Muscle of leg (tissue), 11 donors: ENCODE measurements around the gene TUBA4A. TPM values are rescaled to one million over a fixed set of nuclear protein-coding genes. Genes with fewer than 3 reads are reported as not detected.

Experiments
- DNase-seq: peaks from one replicate; pipeline ENCODE4 v3.0.0; 2013
- H3K27ac ChIP-seq: one replicate; pipeline ENCODE4 v1.5.1; 2013; ENCODE audit warnings: mild to moderate bottlenecking, low read length, control low read depth
- H3K27me3 ChIP-seq: one replicate; pipeline ENCODE4 v1.6.1; 2013; ENCODE audit warnings: low read length; ENCODE audit not compliant: control insufficient read depth, insufficient read depth
- H3K36me3 ChIP-seq: one replicate; pipeline ENCODE4 v1.6.1; 2013; ENCODE audit warnings: low read length; ENCODE audit not compliant: control insufficient read depth, insufficient read depth
- H3K4me1 ChIP-seq: one replicate; pipeline ENCODE4 v1.6.1; 2013; ENCODE audit warnings: low read length; ENCODE audit not compliant: control insufficient read depth, insufficient read depth
- H3K4me3 ChIP-seq: one replicate; pipeline ENCODE4 v1.5.1; 2013; ENCODE audit warnings: low read length, control low read depth
- H3K9me3 ChIP-seq: replicated peaks from 2 replicates; pipeline ENCODE4 v1.6.1; 2013; ENCODE audit warnings: low read depth, low read length; ENCODE audit not compliant: control insufficient read depth
- WGBS: methylation state at CpG from one replicate; pipeline ENCODE4 v1.1.5; 2013; ENCODE audit warnings: missing lambda C conversion rate; ENCODE audit not compliant: insufficient coverage; 5-methylcytosine and 5-hydroxymethylcytosine counted together
- polyA plus RNA-seq, 8 donors: library from polyadenylated mRNA; unstranded; fragments of 120-200 nt; gene quantifications; one replicate each; pipeline versions ENCODE4 v1.2.1 to v1.2.3, GENCODE V29; 2013; ENCODE audit warnings: inconsistent platforms in 1 of 8, low replicate concordance in 1 of 8; ENCODE audit not compliant: insufficient read length in 8 of 8, insufficient read depth in 1 of 8
- total RNA-seq: library from RNA; stranded (reverse); fragments of 120-200 nt; gene quantifications from one replicate; pipeline ENCODE4 v1.2.4, GENCODE V29; 2013

The TUBA4A gene
- total and polyA plus RNA-seq, 9 donors = 36.2 to 160 (median 98.5) TPM

GRCh38 chr2:219215871-219216534 is 37.7 kb downstream of the TUBA4A start:
- DNase-seq = no peak
- H3K4me3 ChIP-seq = no peak overlapping the region
- 90% methylated on average over 21 of the region's 27 CpGs for WGBS
- no peak overlapping the region for H3K27ac ChIP-seq
- H3K27me3 ChIP-seq = no peaks in the 10 kb centered on the region
- peaks cover 38% of the 10 kb centered on the region for H3K4me1 ChIP-seq
- no peaks in the 10 kb centered on the region for H3K9me3 ChIP-seq
- peaks cover 62% of the 10 kb centered on the region for H3K36me3 ChIP-seq

GRCh38 chr2:219214786-219215185 is 38.9 kb downstream of the TUBA4A start:
- H3K4me3 ChIP-seq = no peak overlapping the region
- H3K36me3 ChIP-seq = peaks cover 61% of the 10 kb centered on the region
- 90% methylated on average over 4 of the region's 6 CpGs for WGBS
- no peaks in the 10 kb centered on the region for H3K27me3 ChIP-seq
- no peak overlapping the region for H3K27ac ChIP-seq
- H3K4me1 ChIP-seq = peaks cover 30% of the 10 kb centered on the region
- no peaks in the 10 kb centered on the region for H3K9me3 ChIP-seq
- DNase-seq = no peak

GRCh38 chr2:219214141-219214540 is 39.6 kb downstream of the TUBA4A start:
- peaks cover 65% of the 10 kb centered on the region for H3K36me3 ChIP-seq
- no peak overlapping the region for H3K27ac ChIP-seq
- no peak overlapping the region for H3K4me3 ChIP-seq
- no peaks in the 10 kb centered on the region for H3K9me3 ChIP-seq
- H3K27me3 ChIP-seq = no peaks in the 10 kb centered on the region
- peaks cover 23% of the 10 kb centered on the region for H3K4me1 ChIP-seq
- DNase-seq = no peak
- WGBS = 94% methylated on average over 10 of the region's 15 CpGs

GRCh38 chr2:219213486-219214071 is 40.1 kb downstream of the TUBA4A start:
- Histone ChIP-seq H3K27ac (no peak overlapping the region), H3K4me3 (no peak overlapping the region), H3K9me3 (no peaks in the 10 kb centered on the region), H3K27me3 (no peaks in the 10 kb centered on the region), H3K36me3 (peaks cover 71% of the 10 kb centered on the region), H3K4me1 (peaks cover 20% of the 10 kb centered on the region)
- DNase-seq = no peak
- WGBS = 92% methylated on average over 10 of the region's 10 CpGs

DNA sequence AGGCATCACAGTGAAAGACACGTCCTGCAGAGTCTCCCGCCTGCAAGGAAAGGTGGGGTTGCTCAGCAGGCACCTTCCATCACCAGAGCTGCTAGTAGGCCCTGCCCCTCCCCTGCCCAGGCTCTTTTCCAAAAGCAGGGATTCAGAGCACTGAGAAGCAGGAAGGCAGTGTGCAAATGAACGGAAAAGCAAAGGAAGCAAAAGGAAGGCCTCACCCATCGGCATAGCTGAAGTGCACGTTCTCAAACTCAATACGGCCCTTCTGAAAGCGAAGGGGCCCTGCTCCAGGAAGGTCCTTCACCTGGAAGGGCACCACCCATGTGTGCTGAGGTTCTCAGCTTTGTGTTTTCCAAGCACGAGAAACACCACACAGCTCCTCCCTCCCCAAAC is 40.7 kb downstream of the TUBA4A start:
- H3K36me3 ChIP-seq = peaks cover 77% of the 10 kb centered on the region

GRCh38 chr2:219210886-219211362 is 42.8 kb downstream of the TUBA4A start:
- 70% methylated on average over 2 of the region's 9 CpGs for WGBS
- Histone ChIP-seq H3K4me1 (peaks cover 20% of the 10 kb centered on the region), H3K36me3 (peaks cover 68% of the 10 kb centered on the region), H3K27me3 (no peaks in the 10 kb centered on the region), H3K9me3 (no peaks in the 10 kb centered on the region), H3K27ac (no peak overlapping the region), H3K4me3 (no peak overlapping the region)
- no peak for DNase-seq

More for the DNA sequence above, 40.7 kb downstream of the TUBA4A start:
- Histone ChIP-seq H3K27ac (no peak overlapping the region), H3K4me3 (no peak overlapping the region), H3K9me3 (no peaks in the 10 kb centered on the region), H3K27me3 (no peaks in the 10 kb centered on the region), H3K4me1 (peaks cover 20% of the 10 kb centered on the region)
- 93% methylated on average over 8 of the region's 8 CpGs for WGBS
- DNase-seq = no peak

GRCh38 chr2:219210196-219210885 is 43.4 kb downstream of the TUBA4A start:
- WGBS = 89% methylated on average over 17 of the region's 24 CpGs
- H3K27me3 ChIP-seq = no peaks in the 10 kb centered on the region
- no peak overlapping the region for H3K4me3 ChIP-seq
- H3K4me1 ChIP-seq = peaks cover 22% of the 10 kb centered on the region
- H3K27ac ChIP-seq = no peak overlapping the region
- DNase-seq = no peak
- peaks cover 64% of the 10 kb centered on the region for H3K36me3 ChIP-seq
- H3K9me3 ChIP-seq = no peaks in the 10 kb centered on the region

- Histone ChIP-seq H3K4me3 (no peak overlapping the region), H3K36me3 (peaks cover 57% of the 10 kb centered on the region), H3K27me3 (no peaks in the 10 kb centered on the region), H3K4me1 (peaks cover 22% of the 10 kb centered on the region), H3K27ac (no peak overlapping the region), H3K9me3 (no peaks in the 10 kb centered on the region)
- no peak for DNase-seq
- WGBS = 73% methylated on average over 10 of the region's 18 CpGs
These were observed 44.2 kb downstream of the TUBA4A start for GRCh38 chr2:219209236-219210195.

DNA sequence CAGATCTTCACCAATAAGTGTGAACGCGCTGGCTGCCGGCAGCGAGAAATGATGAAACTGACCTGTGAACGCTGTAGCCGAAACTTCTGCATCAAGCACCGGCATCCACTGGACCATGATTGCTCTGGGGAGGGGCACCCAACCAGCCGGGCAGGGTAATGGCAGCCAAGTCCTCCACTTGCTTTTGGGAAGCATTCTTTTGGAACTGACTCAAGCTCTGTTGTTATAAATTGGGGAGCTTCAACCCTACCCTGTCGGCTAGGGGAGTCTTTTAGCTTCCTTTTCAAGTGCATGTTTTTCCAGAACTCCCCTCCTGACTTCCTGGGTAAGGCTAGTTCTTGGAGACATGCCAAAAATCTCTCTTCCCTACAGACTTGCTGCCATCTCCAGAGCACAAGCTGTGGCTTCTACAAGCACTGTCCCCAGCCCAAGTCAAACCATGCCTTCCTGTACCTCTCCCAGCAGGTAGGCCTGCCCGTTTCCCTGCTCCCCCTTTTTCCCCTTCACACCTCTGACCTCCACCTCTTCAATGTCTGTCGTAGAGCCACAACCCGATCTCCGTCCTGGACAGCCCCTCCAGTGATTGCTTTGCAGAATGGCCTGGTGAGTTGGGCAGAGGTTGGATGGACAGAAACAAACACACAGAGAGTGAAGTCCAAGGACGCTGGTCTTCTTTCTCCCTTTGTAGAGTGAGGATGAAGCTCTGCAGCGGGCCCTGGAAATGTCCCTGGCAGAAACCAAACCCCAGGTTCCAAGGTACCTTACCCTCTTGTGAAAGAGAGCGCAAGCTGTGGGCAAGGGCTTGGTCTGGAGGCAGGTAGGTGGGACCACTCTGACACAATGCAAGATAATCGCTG is 45.6 kb downstream of the TUBA4A start:
- DNase-seq = peak; percentile 53
- H3K36me3 ChIP-seq = peaks cover 43% of the 10 kb centered on the region
- no peak overlapping the region for H3K4me3 ChIP-seq
- peak overlapping the region; percentile 99 for H3K27ac ChIP-seq
- H3K9me3 ChIP-seq = no peaks in the 10 kb centered on the region
- 68% methylated on average over 9 of the region's 17 CpGs for WGBS
- H3K4me1 ChIP-seq = peaks cover 22% of the 10 kb centered on the region
- no peaks in the 10 kb centered on the region for H3K27me3 ChIP-seq
